Measurements from ENCODE around the gene NT5E. TPM values are rescaled to one million over a fixed set of nuclear protein-coding genes. Genes with fewer than 3 reads are reported as not detected.

The NT5E gene
- total RNA-seq, 1 donor from 2014 or later, result 14.8 TPM

- Mint-ChIP-seq H3K4me1 (peaks cover 84% of the 10 kb centered on the region), H3K4me3 (peak overlapping the region; percentile 11), H3K9me3 (no peaks in the 10 kb centered on the region), H3K27me3 (no peaks in the 10 kb centered on the region), H3K27ac (peak overlapping the region; percentile 18), H3K36me3 (ENCODE audit: low read depth) (peaks cover 30% of the 10 kb centered on the region)
- DNase-seq, result no peak
- intact Hi-C loops (cut with micrococcal nuclease), result no loop called here
These were observed 8.3 kb downstream of the NT5E start for GRCh38 chr6:85458184-85458583.

- Mint-ChIP-seq H3K27me3 (no peaks in the 10 kb centered on the region), H3K36me3 (ENCODE audit: low read depth) (peaks cover 27% of the 10 kb centered on the region), H3K4me1 (peaks cover 85% of the 10 kb centered on the region), H3K4me3 (peak overlapping the region; percentile 8), H3K27ac (peak overlapping the region; percentile 42), H3K9me3 (no peaks in the 10 kb centered on the region)
- intact Hi-C loops (cut with micrococcal nuclease), result no loop called here
- DNase-seq, result no peak
These were observed 8.9 kb downstream of the NT5E start for GRCh38 chr6:85458782-85459181.

GRCh38 chr6:85459224-85459901 lies 9.5 kb downstream of the NT5E start:
- Mint-ChIP-seq H3K4me1 (peaks cover 84% of the 10 kb centered on the region), H3K27ac (peak overlapping the region; percentile 42), H3K27me3 (no peaks in the 10 kb centered on the region), H3K36me3 (ENCODE audit: low read depth) (peaks cover 22% of the 10 kb centered on the region), H3K9me3 (no peaks in the 10 kb centered on the region), H3K4me3 (peak overlapping the region; percentile 8)
- DNase-seq, result no peak
- intact Hi-C loops (cut with micrococcal nuclease), result no loop called here

GRCh38 chr6:85460154-85460920 lies 10.5 kb downstream of the NT5E start:
- peak overlapping the region; percentile 70 for H3K4me3 Mint-ChIP-seq
- no peaks in the 10 kb centered on the region for H3K27me3 Mint-ChIP-seq
- H3K36me3 Mint-ChIP-seq (ENCODE audit: low read depth), result peaks cover 22% of the 10 kb centered on the region
- no peak for DNase-seq
- H3K9me3 Mint-ChIP-seq, result no peaks in the 10 kb centered on the region
- intact Hi-C loops (cut with micrococcal nuclease), result no loop called here
- peak overlapping the region; percentile 93 for H3K27ac Mint-ChIP-seq
- peaks cover 89% of the 10 kb centered on the region for H3K4me1 Mint-ChIP-seq

- peak; percentile 91 for DNase-seq
- peaks cover 91% of the 10 kb centered on the region for H3K4me1 Mint-ChIP-seq
- H3K9me3 Mint-ChIP-seq, result no peaks in the 10 kb centered on the region
- H3K36me3 Mint-ChIP-seq (ENCODE audit: low read depth), result peaks cover 26% of the 10 kb centered on the region
- H3K27ac Mint-ChIP-seq, result peak overlapping the region; percentile 93
- intact Hi-C loops (cut with micrococcal nuclease), result loop anchor here (1.0 kb wide), 2 partner anchors 11 to 183 kb away; partner anchors contain the start of gene NT5E
- H3K4me3 Mint-ChIP-seq, result peak overlapping the region; percentile 70
- no peaks in the 10 kb centered on the region for H3K27me3 Mint-ChIP-seq
These were observed 11.3 kb downstream of the NT5E start for GRCh38 chr6:85460921-85461797.

- Mint-ChIP-seq H3K4me3 (peak overlapping the region; percentile 70), H3K27ac (peak overlapping the region; percentile 93), H3K9me3 (no peaks in the 10 kb centered on the region), H3K36me3 (ENCODE audit: low read depth) (peaks cover 25% of the 10 kb centered on the region), H3K4me1 (peaks cover 87% of the 10 kb centered on the region), H3K27me3 (no peaks in the 10 kb centered on the region)
- no peak for DNase-seq
- intact Hi-C loops (cut with micrococcal nuclease), result loop anchor here (1.0 kb wide), 2 partner anchors 11 to 183 kb away; partner anchors contain the start of gene NT5E
These were observed 11.9 kb downstream of the NT5E start for GRCh38 chr6:85461798-85462170.

GRCh38 chr6:85462673-85463072 lies 12.8 kb downstream of the NT5E start:
- H3K36me3 Mint-ChIP-seq (ENCODE audit: low read depth), result peaks cover 19% of the 10 kb centered on the region
- H3K4me1 Mint-ChIP-seq, result peaks cover 78% of the 10 kb centered on the region
- H3K27ac Mint-ChIP-seq, result peak overlapping the region; percentile 93
- intact Hi-C loops (cut with micrococcal nuclease), result no loop called here
- DNase-seq, result no peak
- H3K27me3 Mint-ChIP-seq, result no peaks in the 10 kb centered on the region
- H3K4me3 Mint-ChIP-seq, result no peak overlapping the region
- no peaks in the 10 kb centered on the region for H3K9me3 Mint-ChIP-seq

GRCh38 chr6:85463621-85464259 lies 13.9 kb downstream of the NT5E start:
- Mint-ChIP-seq H3K4me3 (peak overlapping the region; percentile 43), H3K27me3 (no peaks in the 10 kb centered on the region)

GRCh38 chr6:85464260-85464644 lies 14.4 kb downstream of the NT5E start:
- peak overlapping the region; percentile 43 for H3K4me3 Mint-ChIP-seq
- peaks cover 69% of the 10 kb centered on the region for H3K4me1 Mint-ChIP-seq
- H3K9me3 Mint-ChIP-seq, result no peaks in the 10 kb centered on the region
- intact Hi-C loops (cut with micrococcal nuclease), result loop anchor here (1.0 to 2.0 kb wide), 2 partner anchors 19 to 47 kb away; no protein-coding TSS in a partner anchor
- peaks cover 17% of the 10 kb centered on the region for H3K36me3 Mint-ChIP-seq (ENCODE audit: low read depth)
- peak overlapping the region; percentile 94 for H3K27ac Mint-ChIP-seq
- DNase-seq, result peak; percentile 80
- H3K27me3 Mint-ChIP-seq, result no peaks in the 10 kb centered on the region

More at GRCh38 chr6:85463621-85464259, 13.9 kb downstream of the NT5E start:
- H3K27ac Mint-ChIP-seq, result peak overlapping the region; percentile 94
- DNase-seq, result no peak
- peaks cover 17% of the 10 kb centered on the region for H3K36me3 Mint-ChIP-seq (ENCODE audit: low read depth)
- peaks cover 73% of the 10 kb centered on the region for H3K4me1 Mint-ChIP-seq
- intact Hi-C loops (cut with micrococcal nuclease), result loop anchor here (1.0 to 2.0 kb wide), 2 partner anchors 20 to 47 kb away; no protein-coding TSS in a partner anchor
- H3K9me3 Mint-ChIP-seq, result no peaks in the 10 kb centered on the region

GRCh38 chr6:85464722-85465150 lies 14.9 kb downstream of the NT5E start:
- intact Hi-C loops (cut with micrococcal nuclease), result loop anchor here (1.0 to 2.0 kb wide), 3 partner anchors 19 to 103 kb away; no protein-coding TSS in a partner anchor
- peaks cover 66% of the 10 kb centered on the region for H3K4me1 Mint-ChIP-seq
- peaks cover 19% of the 10 kb centered on the region for H3K36me3 Mint-ChIP-seq (ENCODE audit: low read depth)
- peak overlapping the region; percentile 43 for H3K4me3 Mint-ChIP-seq
- peak; percentile 75 for DNase-seq
- H3K9me3 Mint-ChIP-seq, result no peaks in the 10 kb centered on the region
- H3K27ac Mint-ChIP-seq, result peak overlapping the region; percentile 94
- no peaks in the 10 kb centered on the region for H3K27me3 Mint-ChIP-seq

- intact Hi-C loops (cut with micrococcal nuclease), result loop anchor here (1.0 to 2.0 kb wide), 2 partner anchors 49 to 104 kb away; no protein-coding TSS in a partner anchor
- peaks cover 63% of the 10 kb centered on the region for H3K4me1 Mint-ChIP-seq
These were observed 15.9 kb downstream of the NT5E start for GRCh38 chr6:85465762-85466161.

GRCh38 chr6:85468326-85468725 lies 18.4 kb downstream of the NT5E start:
- Mint-ChIP-seq H3K27me3 (no peaks in the 10 kb centered on the region), H3K27ac (no peak overlapping the region), H3K36me3 (ENCODE audit: low read depth) (peaks cover 24% of the 10 kb centered on the region), H3K4me3 (no peak overlapping the region), H3K9me3 (no peaks in the 10 kb centered on the region), H3K4me1 (peaks cover 39% of the 10 kb centered on the region)
- DNase-seq, result no peak
- intact Hi-C loops (cut with micrococcal nuclease), result no loop called here

More at GRCh38 chr6:85465762-85466161, 15.9 kb downstream of the NT5E start:
- Mint-ChIP-seq H3K36me3 (ENCODE audit: low read depth) (peaks cover 19% of the 10 kb centered on the region), H3K4me3 (peak overlapping the region; percentile 52), H3K27ac (peak overlapping the region; percentile 94), H3K9me3 (no peaks in the 10 kb centered on the region), H3K27me3 (no peaks in the 10 kb centered on the region)
- DNase-seq, result no peak
